K562 (cell line): ENCODE measurements around the gene MAGI1. TPM values are rescaled to one million over a fixed set of nuclear protein-coding genes. Genes with fewer than 3 reads are reported as not detected.

Experiments used
- FOXJ2 ChIP-seq: fragments of 200-800 bp; sonication (Bioruptor generic); IDR thresholded peaks from 2 replicates; pipeline ENCODE4 v1.6.1; 2016; ENCODE audit warnings: missing genetic modification characterization, missing compliant biosample characterization
- GMEB1 ChIP-seq: fragments of 250-450 bp; sonication (Bioruptor Pico); IDR thresholded peaks from 2 replicates; pipeline ENCODE4 v1.4.0; 2020; ENCODE audit warnings: mild to moderate bottlenecking
- LCOR ChIP-seq: sonication (generic); formaldehyde crosslinking; IDR thresholded peaks from 2 replicates; pipeline ENCODE4 v1.8.0; 2022; ENCODE audit warnings: mild to moderate bottlenecking, missing genetic modification reagents
- POLR2A ChIP-seq: fragments of 450-650 bp; conservative IDR thresholded peaks from 2 replicates; pipeline ENCODE4 v1.6.1; 2016
- POLR2B ChIP-seq: fragments of 450-650 bp; IDR thresholded peaks from 2 replicates; pipeline ENCODE4 v1.6.1; 2018; ENCODE audit warnings: low read depth; ENCODE audit not compliant: partially characterized antibody
- RB1 ChIP-seq: fragments of 450-650 bp; IDR thresholded peaks from 2 replicates; pipeline ENCODE4 v1.6.1; 2017; ENCODE audit warnings: low read depth, mild to moderate bottlenecking
- TCF15 ChIP-seq: fragments of 250-450 bp; sonication (Bioruptor Pico); IDR thresholded peaks from 2 replicates; pipeline ENCODE4 v1.8.0; 2022; ENCODE audit warnings: moderate library complexity, mild to moderate bottlenecking, inconsistent platforms
- VEZF1 ChIP-seq: fragments of 200-800 bp; sonication (Bioruptor generic); IDR thresholded peaks from 2 replicates; pipeline ENCODE4 v1.6.1; 2017; ENCODE audit warnings: missing genetic modification characterization, missing compliant biosample characterization
- polyA plus RNA-seq, 8 experiments: library from polyadenylated mRNA; depleted of rRNA in 4 of 8; stranded (reverse) in 5 of 8; unstranded in 3 of 8; fragments of >200 nt; fragmentation: Nextera tagmentation in 2 of 8; fragmentation: Illumina TruSeq in 1 of 8; extraction: Ambion mirVana in 2 of 8; extraction: Trizol in 1 of 8; gene quantifications; 2 replicates each; pipeline versions ENCODE4 v1.2.1 to v1.2.3, GENCODE V29; 2011 to 2014; ENCODE audit warnings: inconsistent platforms in 1 of 8, missing spikeins in 1 of 8
- total RNA-seq, 7 experiments: library from RNA; depleted of rRNA in 6 of 7; stranded (reverse); fragments of >200 nt in 6 of 7; fragmentation: Illumina TruSeq in 2 of 7; extraction: Trizol in 2 of 7; gene quantifications; 2 replicates each; pipeline versions ENCODE4 v1.2.1 to v1.2.3, GENCODE V29; 2011 to 2021; ENCODE audit warnings: low replicate concordance in 1 of 7
- TF ChIP-seq, protein P1 (sequence below): fragments of 450-650 bp; formaldehyde crosslinking; IDR thresholded peaks from 2 replicates; pipeline ENCODE4 v1.4.0; 2020; ENCODE audit warnings: mild to moderate bottlenecking, moderate library complexity

Gene MAGI1
- total and polyA plus RNA-seq, 9 of the 15 experiments (the other 6 are each of a cell fraction or from before 2014, with no cell fraction given): 7.8 to 59.4 (median 43.2) TPM

DNA sequence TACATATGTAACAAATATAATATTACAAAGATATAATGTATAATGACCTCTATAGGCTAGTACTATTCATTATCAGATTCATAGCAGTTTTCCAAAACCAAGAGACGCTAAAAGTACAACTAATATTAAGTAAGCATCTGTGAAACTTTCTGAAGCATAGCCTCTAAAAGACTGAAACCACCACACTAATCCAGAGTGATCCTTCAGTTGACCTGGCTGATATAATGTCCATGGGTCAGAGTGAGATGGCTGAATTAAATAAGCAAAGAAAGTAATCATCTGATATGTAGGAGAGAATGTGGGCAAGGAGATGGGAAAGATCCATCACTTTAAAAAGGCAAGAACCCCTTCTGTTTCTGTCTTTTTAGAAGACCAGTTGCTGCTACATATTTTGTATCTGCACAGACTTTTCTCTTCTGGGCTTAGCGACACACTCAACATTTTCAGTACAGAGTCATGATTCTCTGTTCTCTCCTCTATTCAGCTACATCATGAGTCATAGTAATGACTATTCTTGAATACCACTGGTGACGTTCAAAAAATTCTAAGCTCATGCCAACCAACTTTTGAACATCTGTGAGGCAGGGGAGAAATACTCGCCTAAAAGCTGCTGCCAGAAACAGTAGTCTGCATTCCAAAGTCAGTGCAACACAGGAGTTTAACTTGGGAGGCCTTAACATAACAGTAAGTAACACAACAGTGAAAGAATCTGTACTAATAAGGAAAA lies 149.6 kb downstream of the MAGI1 start (continued):
- no peak for TF ChIP-seq GMEB1 (CRISPR knock-in tag)
- no peak for TF ChIP-seq TCF15 (CRISPR knock-in tag)
- TF ChIP-seq RB1: no peak
- no peak for TF ChIP-seq LCOR (CRISPR knock-in tag)
- TF ChIP-seq, protein P1, sequence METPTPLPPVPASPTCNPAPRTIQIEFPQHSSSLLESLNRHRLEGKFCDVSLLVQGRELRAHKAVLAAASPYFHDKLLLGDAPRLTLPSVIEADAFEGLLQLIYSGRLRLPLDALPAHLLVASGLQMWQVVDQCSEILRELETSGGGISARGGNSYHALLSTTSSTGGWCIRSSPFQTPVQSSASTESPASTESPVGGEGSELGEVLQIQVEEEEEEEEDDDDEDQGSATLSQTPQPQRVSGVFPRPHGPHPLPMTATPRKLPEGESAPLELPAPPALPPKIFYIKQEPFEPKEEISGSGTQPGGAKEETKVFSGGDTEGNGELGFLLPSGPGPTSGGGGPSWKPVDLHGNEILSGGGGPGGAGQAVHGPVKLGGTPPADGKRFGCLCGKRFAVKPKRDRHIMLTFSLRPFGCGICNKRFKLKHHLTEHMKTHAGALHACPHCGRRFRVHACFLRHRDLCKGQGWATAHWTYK (CRISPR knock-in tag): no peak
- TF ChIP-seq VEZF1: no peak
- no peak for TF ChIP-seq POLR2B
- TF ChIP-seq FOXJ2 (tag): no peak
- no peak for TF ChIP-seq POLR2A
